SK-N-SH (cell line): ENCODE measurements around the gene SYT6. TPM values are rescaled to one million over a fixed set of nuclear protein-coding genes. Genes with fewer than 3 reads are reported as not detected.

ENCODE experiments used
- CTCF ChIA-PET: fragments of 300-600, 350-600 bp; formaldehyde crosslinking; extraction: SDS; loops from one replicate; lab custom pipeline; 2021; lab: Yijun Ruan, JAX
- POLR2A ChIA-PET: fragments of 350-600 bp; sonication (Branson Sonifier 250); formaldehyde crosslinking; extraction: SDS; loops from one replicate; lab custom pipeline; 2020; ENCODE audit warnings: antibody characterized with exemption, inconsistent platforms; lab: Yijun Ruan, JAX
- DNase-seq: peaks from one replicate; pipeline ENCODE4 v3.0.0; 2012
- H2AFZ ChIP-seq: fragments of 200-600 bp; sonication (generic); 2 replicates; pipeline ENCODE4 v1.8.1; 2016; ENCODE audit warnings: antibody characterized with exemption, mild to moderate bottlenecking, low read depth
- H3F3A ChIP-seq: fragments of 200-600 bp; sonication (generic); replicated peaks from 2 replicates; pipeline ENCODE3; 2016; ENCODE audit warnings: antibody characterized with exemption, mild to moderate bottlenecking; ENCODE audit not compliant: insufficient read depth
- H3K27ac ChIP-seq, 2 experiments: fragments of 200-500 bp in 1 of 2; fragments of 200-600 bp in 1 of 2; sonication (Bioruptor generic) in 1 of 2; sonication (generic), shearing (Covaris generic) in 1 of 2; 2 replicates each; pipeline versions ENCODE4 v1.5.1 to v1.6.1; 2014 to 2016; ENCODE audit warnings: low read depth in 2 of 2, inconsistent platforms in 1 of 2, low read length in 1 of 2, mild to moderate bottlenecking in 1 of 2, mixed read lengths in 1 of 2
- H3K27me3 ChIP-seq: fragments of 200-600 bp; sonication (generic), shearing (Covaris generic); 2 replicates; pipeline ENCODE4 v1.6.1; 2016; ENCODE audit warnings: mixed run types; ENCODE audit not compliant: insufficient read depth
- H3K36me3 ChIP-seq, 2 experiments: fragments of 200-500 bp in 1 of 2; fragments of 200-600 bp in 1 of 2; sonication (Bioruptor generic) in 1 of 2; sonication (generic) in 1 of 2; replicated peaks in 1 of 2; 2 replicates each; pipeline versions ENCODE3 to v1.5.1; 2014 to 2016; ENCODE audit warnings: low read length in 1 of 2, mild to moderate bottlenecking in 1 of 2; ENCODE audit not compliant: insufficient read depth in 2 of 2, control insufficient read depth in 1 of 2
- H3K4me1 ChIP-seq, 2 experiments: fragments of 200-500 bp in 1 of 2; fragments of 200-600 bp in 1 of 2; sonication (Bioruptor generic) in 1 of 2; sonication (generic), shearing (Covaris generic) in 1 of 2; 2 replicates each; pipeline versions ENCODE4 v1.5.1 to v1.6.1; 2014 to 2016; ENCODE audit warnings: low read depth in 1 of 2, low read length in 1 of 2, mixed run types in 1 of 2; ENCODE audit not compliant: insufficient read depth in 2 of 2, control insufficient read depth in 1 of 2
- H3K4me2 ChIP-seq: fragments of 200-600 bp; sonication (generic), shearing (Covaris generic); 2 replicates; pipeline ENCODE4 v1.6.1; 2017; ENCODE audit warnings: mixed run types
- H3K4me3 ChIP-seq, 2 experiments: fragments of 200-500 bp in 1 of 2; fragments of 200-600 bp in 1 of 2; sonication (Bioruptor generic) in 1 of 2; sonication (generic), shearing (Covaris generic) in 1 of 2; 2 replicates each; pipeline versions ENCODE4 v1.5.1 to v1.8.1; 2014 to 2016; ENCODE audit warnings: low read depth in 2 of 2, inconsistent platforms in 1 of 2, low read length in 1 of 2, mild to moderate bottlenecking in 1 of 2, mixed read lengths in 1 of 2, moderate library complexity in 1 of 2
- H3K79me2 ChIP-seq: fragments of 200-600 bp; sonication (generic); 2 replicates; pipeline ENCODE4 v1.8.1; 2017; ENCODE audit warnings: mild to moderate bottlenecking; ENCODE audit not compliant: insufficient read depth
- H3K9ac ChIP-seq: fragments of 200-600 bp; sonication (generic); 2 replicates; pipeline ENCODE4 v1.6.1; 2017; ENCODE audit warnings: mixed run types
- H3K9me2 ChIP-seq: fragments of 200-600 bp; sonication (generic); 2 replicates; pipeline ENCODE4 v1.6.1; 2017; ENCODE audit warnings: mixed run types
- H3K9me3 ChIP-seq: fragments of 200-600 bp; sonication (generic); 2 replicates; pipeline ENCODE4 v1.6.1; 2017; ENCODE audit warnings: mixed run types, mild to moderate bottlenecking, moderate library complexity
- H4K20me1 ChIP-seq: fragments of 200-600 bp; sonication (generic); 2 replicates; pipeline ENCODE4 v1.6.1; 2017; ENCODE audit warnings: mild to moderate bottlenecking, mixed run types; ENCODE audit not compliant: insufficient read depth
- ELF1 ChIP-seq: IDR thresholded peaks from 2 replicates; pipeline ENCODE4 v1.4.0; 2012
- EP300 ChIP-seq, 2 experiments: IDR thresholded peaks; 2 replicates each; pipeline versions ENCODE4 v1.4.0 to v1.6.1; 2012; ENCODE audit warnings: borderline replicate concordance in 1 of 2, low read depth in 1 of 2, low read length in 1 of 2
- FOXM1 ChIP-seq: IDR thresholded peaks from 2 replicates; pipeline ENCODE4 v1.4.0; 2012; ENCODE audit warnings: low read depth, mild to moderate bottlenecking
- MEF2A ChIP-seq: IDR thresholded peaks from 2 replicates; pipeline ENCODE4 v1.4.0; 2012; ENCODE audit warnings: low read depth, borderline replicate concordance
- MXI1 ChIP-seq: IDR thresholded peaks from 2 replicates; pipeline ENCODE4 v1.6.1; 2012; ENCODE audit warnings: mild to moderate bottlenecking, low read depth, low read length, improper control_type of control experiment
- RCOR1 ChIP-seq: fragments of 150-350 bp; IDR thresholded peaks from 2 replicates; pipeline ENCODE4 v1.6.1; 2017; ENCODE audit warnings: antibody characterized with exemption, low read length
- SIN3A ChIP-seq: IDR thresholded peaks from 2 replicates; pipeline ENCODE4 v1.6.1; 2012; ENCODE audit warnings: low read depth, mild to moderate bottlenecking, low read length, moderate library complexity, borderline replicate concordance
- TAF1 ChIP-seq: IDR thresholded peaks from 2 replicates; pipeline ENCODE4 v1.6.1; 2012; ENCODE audit warnings: low read depth, mild to moderate bottlenecking, low read length, moderate library complexity, borderline replicate concordance
- TEAD4 ChIP-seq: IDR thresholded peaks from 2 replicates; pipeline ENCODE4 v1.4.0; 2012; ENCODE audit warnings: mild to moderate bottlenecking, borderline replicate concordance; ENCODE audit not compliant: insufficient read depth
- WGBS: methylation state at CpG from one replicate; pipeline ENCODE4 v1.1.6; 2017; ENCODE audit warnings: low lambda C conversion rate; 5-methylcytosine and 5-hydroxymethylcytosine counted together
- polyA plus RNA-seq, 3 experiments: library from polyadenylated mRNA; depleted of rRNA; stranded (reverse); fragments of >200 nt; gene quantifications; 2 replicates each; pipeline ENCODE4 v1.2.3, GENCODE V29; 2012
- TF ChIP-seq, protein P1 (sequence below): fragments of 200-600 bp; sonication (generic); IDR thresholded peaks from 2 replicates; pipeline ENCODE4 v1.6.1; 2017; ENCODE audit warnings: antibody characterized with exemption, mild to moderate bottlenecking, moderate library complexity
- TF ChIP-seq, protein P2 (sequence below): fragments of 150-350 bp; IDR thresholded peaks from 2 replicates; pipeline ENCODE4 v1.6.1; 2017; ENCODE audit warnings: antibody characterized with exemption, low read length, low read depth, borderline replicate concordance
- TF ChIP-seq, protein P3 (sequence below): IDR thresholded peaks from 2 replicates; pipeline ENCODE4 v1.4.0; 2012; ENCODE audit warnings: low read depth
- TF ChIP-seq, protein P4 (sequence below): IDR thresholded peaks from 2 replicates; pipeline ENCODE4; 2012
- TF ChIP-seq, protein P5 (sequence below): fragments of 150-350 bp; IDR thresholded peaks from 2 replicates; pipeline ENCODE4 v1.6.1; 2016; ENCODE audit warnings: mild to moderate bottlenecking, low read depth, low read length

The SYT6 gene
- polyA plus RNA-seq, 1 of the 3 experiments (the other 2 are of a cell fraction), result not detected

DNA sequence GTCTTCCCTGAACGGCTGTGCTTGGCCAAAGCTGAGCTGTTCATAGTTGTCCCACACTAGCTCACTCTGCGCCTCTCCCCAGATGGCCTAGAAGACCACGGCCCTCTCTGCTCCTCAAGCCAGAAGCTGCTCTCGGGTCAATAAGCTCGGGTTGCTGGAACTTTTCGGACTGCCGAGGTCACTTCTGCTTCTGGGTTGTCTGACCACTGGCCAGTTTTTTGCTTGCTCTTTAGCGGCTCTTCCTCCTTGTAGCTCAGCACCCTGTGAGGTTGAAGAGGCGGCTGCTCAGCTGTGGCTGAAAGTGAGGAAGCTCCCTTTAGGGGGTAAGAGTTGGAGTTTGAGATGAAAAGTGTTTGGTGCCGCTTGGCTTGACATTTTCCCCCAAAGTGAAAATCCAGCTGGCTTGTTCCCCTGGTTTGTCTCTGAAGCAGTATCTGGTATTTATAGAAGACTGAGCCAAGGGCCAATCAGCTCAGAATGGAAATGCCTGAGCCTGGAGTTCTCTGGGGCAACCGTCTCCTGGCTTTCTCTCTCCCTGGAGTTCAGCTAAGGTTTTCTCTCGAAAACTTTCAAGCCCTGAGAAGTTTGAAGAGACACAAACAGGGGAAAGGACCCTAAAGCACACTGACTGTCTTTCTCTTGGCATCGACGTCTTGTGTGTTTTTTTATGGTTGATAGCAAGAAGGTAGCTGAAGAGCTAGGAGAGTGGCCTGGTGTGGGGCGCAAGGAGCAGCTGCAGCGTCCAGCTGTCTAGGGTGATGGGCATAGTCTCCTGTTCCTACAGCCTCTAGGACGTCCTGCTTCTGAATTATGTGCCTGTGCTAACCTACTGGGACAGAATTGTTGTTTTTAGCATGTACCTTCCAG, 72.0 kb downstream of the SYT6 start (continued):
- TF ChIP-seq MEF2A, result no peak
- TF ChIP-seq, protein P1, sequence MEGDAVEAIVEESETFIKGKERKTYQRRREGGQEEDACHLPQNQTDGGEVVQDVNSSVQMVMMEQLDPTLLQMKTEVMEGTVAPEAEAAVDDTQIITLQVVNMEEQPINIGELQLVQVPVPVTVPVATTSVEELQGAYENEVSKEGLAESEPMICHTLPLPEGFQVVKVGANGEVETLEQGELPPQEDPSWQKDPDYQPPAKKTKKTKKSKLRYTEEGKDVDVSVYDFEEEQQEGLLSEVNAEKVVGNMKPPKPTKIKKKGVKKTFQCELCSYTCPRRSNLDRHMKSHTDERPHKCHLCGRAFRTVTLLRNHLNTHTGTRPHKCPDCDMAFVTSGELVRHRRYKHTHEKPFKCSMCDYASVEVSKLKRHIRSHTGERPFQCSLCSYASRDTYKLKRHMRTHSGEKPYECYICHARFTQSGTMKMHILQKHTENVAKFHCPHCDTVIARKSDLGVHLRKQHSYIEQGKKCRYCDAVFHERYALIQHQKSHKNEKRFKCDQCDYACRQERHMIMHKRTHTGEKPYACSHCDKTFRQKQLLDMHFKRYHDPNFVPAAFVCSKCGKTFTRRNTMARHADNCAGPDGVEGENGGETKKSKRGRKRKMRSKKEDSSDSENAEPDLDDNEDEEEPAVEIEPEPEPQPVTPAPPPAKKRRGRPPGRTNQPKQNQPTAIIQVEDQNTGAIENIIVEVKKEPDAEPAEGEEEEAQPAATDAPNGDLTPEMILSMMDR, result no peak
- TF ChIP-seq, protein P2, sequence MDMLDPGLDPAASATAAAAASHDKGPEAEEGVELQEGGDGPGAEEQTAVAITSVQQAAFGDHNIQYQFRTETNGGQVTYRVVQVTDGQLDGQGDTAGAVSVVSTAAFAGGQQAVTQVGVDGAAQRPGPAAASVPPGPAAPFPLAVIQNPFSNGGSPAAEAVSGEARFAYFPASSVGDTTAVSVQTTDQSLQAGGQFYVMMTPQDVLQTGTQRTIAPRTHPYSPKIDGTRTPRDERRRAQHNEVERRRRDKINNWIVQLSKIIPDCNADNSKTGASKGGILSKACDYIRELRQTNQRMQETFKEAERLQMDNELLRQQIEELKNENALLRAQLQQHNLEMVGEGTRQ, result no peak

DNA sequence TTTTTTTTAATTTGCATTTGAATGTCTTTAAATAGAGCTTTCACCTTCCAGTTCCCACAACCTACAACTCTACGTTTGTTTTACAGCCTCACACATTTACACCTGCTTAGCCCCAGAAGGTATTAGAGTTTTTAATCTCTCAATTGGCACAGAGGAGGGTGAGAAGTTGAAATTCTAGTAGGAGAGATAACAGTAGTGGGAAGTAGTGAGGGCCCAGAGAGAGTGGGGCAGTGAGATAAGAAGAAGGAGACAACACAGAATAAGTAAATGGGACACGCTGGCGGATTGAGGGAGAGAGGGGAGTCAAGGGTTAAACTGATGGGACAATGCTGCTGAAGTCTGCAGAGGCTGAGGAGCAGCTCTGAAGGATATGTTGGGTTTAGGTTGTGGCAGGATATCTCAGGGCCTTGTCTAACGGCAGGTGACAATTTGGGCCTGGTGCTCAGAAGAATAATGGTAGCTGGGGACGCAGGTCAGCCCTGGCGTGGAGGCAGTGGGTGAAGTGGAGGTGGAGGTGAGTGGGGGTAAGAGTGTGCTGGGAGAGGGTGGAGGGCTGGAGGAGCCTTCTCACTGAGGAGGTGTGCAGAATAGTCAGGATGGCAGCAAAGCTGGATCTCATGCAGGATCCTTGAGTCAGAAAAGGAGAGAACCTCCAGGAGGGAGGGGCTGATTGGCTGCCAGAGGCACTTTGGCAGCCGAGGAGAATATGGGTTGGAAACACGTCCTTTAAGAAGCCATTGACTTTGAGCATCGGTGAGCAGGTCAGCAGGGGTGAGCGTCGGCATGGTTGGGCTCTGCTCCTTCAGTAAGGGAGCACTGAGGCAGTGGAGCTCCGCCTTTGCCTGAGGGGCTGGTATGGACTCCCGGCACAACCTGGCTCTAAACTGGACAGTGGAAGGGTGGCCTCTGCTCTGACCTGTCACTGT, 72.9 kb downstream of the SYT6 start:
- DNase-seq, result no peak
- Histone ChIP-seq H2AFZ (no peak overlapping the region), H3K36me3 (no peaks in the 10 kb centered on the region), H3K9me3 (no peaks in the 10 kb centered on the region), H3K9me2 (no peaks in the 10 kb centered on the region), H3K4me2 (no peak overlapping the region), H4K20me1 (no peaks in the 10 kb centered on the region), H3K27me3 (peaks cover 4% of the 10 kb centered on the region), H3F3A (no peaks in the 10 kb centered on the region), H3K4me3 (no peak overlapping the region), H3K27ac (no peak overlapping the region), H3K9ac (no peak overlapping the region), H3K79me2 (no peaks in the 10 kb centered on the region), H3K4me1 (no peaks in the 10 kb centered on the region)
- CTCF ChIA-PET, result interaction anchor here (1.1 to 1.3 kb wide), 2 partner anchors 17 to 202 kb away, joined by 3 to 4 read pairs; no protein-coding TSS in a partner anchor
- WGBS, result 80% methylated on average over 10 of the region's 13 CpGs
- POLR2A ChIA-PET, result no interaction called here
- TF ChIP-seq, protein P3, sequence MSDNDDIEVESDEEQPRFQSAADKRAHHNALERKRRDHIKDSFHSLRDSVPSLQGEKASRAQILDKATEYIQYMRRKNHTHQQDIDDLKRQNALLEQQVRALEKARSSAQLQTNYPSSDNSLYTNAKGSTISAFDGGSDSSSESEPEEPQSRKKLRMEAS, result no peak
- TF ChIP-seq, protein P4, sequence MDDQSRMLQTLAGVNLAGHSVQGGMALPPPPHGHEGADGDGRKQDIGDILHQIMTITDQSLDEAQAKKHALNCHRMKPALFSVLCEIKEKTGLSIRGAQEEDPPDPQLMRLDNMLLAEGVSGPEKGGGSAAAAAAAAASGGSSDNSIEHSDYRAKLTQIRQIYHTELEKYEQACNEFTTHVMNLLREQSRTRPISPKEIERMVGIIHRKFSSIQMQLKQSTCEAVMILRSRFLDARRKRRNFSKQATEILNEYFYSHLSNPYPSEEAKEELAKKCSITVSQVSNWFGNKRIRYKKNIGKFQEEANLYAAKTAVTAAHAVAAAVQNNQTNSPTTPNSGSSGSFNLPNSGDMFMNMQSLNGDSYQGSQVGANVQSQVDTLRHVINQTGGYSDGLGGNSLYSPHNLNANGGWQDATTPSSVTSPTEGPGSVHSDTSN, result no peak
- TF ChIP-seq RCOR1, result no peak
- TF ChIP-seq, protein P2, result no peak
- TF ChIP-seq MXI1, result no peak
- no peak for TF ChIP-seq TAF1
- TF ChIP-seq, protein P1, result no peak
- TF ChIP-seq SIN3A, result no peak
- TF ChIP-seq FOXM1, result no peak
- TF ChIP-seq ELF1, result no peak
- TF ChIP-seq, protein P5, sequence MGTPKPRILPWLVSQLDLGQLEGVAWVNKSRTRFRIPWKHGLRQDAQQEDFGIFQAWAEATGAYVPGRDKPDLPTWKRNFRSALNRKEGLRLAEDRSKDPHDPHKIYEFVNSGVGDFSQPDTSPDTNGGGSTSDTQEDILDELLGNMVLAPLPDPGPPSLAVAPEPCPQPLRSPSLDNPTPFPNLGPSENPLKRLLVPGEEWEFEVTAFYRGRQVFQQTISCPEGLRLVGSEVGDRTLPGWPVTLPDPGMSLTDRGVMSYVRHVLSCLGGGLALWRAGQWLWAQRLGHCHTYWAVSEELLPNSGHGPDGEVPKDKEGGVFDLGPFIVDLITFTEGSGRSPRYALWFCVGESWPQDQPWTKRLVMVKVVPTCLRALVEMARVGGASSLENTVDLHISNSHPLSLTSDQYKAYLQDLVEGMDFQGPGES, result no peak
- TF ChIP-seq EP300 (IDR thresholded peaks at IDR 0.05; ENCODE audit: borderline replicate concordance in 1 of 2, low read depth in 1 of 2, low read length in 1 of 2), result no peak
- TF ChIP-seq TEAD4, result no peak
- no peak for TF ChIP-seq MEF2A
